Vagina (tissue), 2 donors: ENCODE measurements around the gene CORO2B.

Experiments
- POLR2A ChIP-seq, 2 donors: fragments of 450-650 bp; IDR thresholded peaks; one replicate each; pipeline ENCODE4 v1.6.1; 2017; ENCODE audit warnings: antibody characterized with exemption in 2 of 2, mild to moderate bottlenecking in 2 of 2, moderate library complexity in 2 of 2
- TF ChIP-seq, protein P1 (sequence below), 3 experiments: fragments of 450-650 bp in 2 of 3; fragments of 200-600 bp in 1 of 3; sonication (generic) in 1 of 3; IDR thresholded peaks; one replicate each; pipeline ENCODE4 v1.5.1; 2017 to 2019; ENCODE audit warnings: antibody characterized with exemption in 3 of 3, mild to moderate bottlenecking in 2 of 3, moderate library complexity in 2 of 3

DNA sequence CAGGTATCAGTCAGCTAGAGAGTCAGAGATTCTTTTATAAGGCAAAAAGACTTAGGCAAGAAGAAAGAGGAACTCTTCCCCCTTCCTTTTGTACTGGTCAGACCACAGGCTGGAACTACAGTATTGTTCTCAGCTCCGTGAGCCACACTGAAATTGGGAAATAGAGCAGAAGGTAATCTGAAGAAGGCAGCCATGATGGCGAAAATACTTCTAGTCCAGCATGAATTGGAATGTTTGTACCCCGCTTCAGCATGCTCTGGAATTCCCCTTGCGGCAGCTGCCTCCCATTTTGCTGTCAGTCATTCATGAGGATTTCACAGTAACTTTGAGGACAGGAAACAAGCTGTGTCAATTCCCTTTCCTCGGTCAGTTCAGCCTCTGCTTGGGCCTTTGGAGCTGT is 96.2 kb downstream of the CORO2B start:
- TF ChIP-seq, protein P1, sequence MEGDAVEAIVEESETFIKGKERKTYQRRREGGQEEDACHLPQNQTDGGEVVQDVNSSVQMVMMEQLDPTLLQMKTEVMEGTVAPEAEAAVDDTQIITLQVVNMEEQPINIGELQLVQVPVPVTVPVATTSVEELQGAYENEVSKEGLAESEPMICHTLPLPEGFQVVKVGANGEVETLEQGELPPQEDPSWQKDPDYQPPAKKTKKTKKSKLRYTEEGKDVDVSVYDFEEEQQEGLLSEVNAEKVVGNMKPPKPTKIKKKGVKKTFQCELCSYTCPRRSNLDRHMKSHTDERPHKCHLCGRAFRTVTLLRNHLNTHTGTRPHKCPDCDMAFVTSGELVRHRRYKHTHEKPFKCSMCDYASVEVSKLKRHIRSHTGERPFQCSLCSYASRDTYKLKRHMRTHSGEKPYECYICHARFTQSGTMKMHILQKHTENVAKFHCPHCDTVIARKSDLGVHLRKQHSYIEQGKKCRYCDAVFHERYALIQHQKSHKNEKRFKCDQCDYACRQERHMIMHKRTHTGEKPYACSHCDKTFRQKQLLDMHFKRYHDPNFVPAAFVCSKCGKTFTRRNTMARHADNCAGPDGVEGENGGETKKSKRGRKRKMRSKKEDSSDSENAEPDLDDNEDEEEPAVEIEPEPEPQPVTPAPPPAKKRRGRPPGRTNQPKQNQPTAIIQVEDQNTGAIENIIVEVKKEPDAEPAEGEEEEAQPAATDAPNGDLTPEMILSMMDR (IDR thresholded peaks at IDR 0.05), result no peak
- TF ChIP-seq POLR2A (IDR thresholded peaks at IDR 0.05), result no peak
